Endothelial cell (in vitro differentiated cells): ENCODE results near the gene OSTC. TPM values are rescaled to one million over a fixed set of nuclear protein-coding genes. Genes with fewer than 3 reads are reported as not detected.

Experiments
- DNase-seq: peaks from one replicate; pipeline ENCODE4 v3.0.0; 2021; ENCODE audit warnings: low spot score
- H3K27ac Mint-ChIP-seq: one replicate; pipeline ENCODE4 v1.8.0; 2021; ENCODE audit warnings: mixed read lengths, inconsistent platforms; ENCODE audit not compliant: unreplicated experiment
- H3K27me3 Mint-ChIP-seq: one replicate; pipeline ENCODE4 v1.8.0; 2021; ENCODE audit warnings: mild to moderate bottlenecking, moderate library complexity, mixed read lengths, inconsistent platforms; ENCODE audit not compliant: unreplicated experiment
- H3K36me3 Mint-ChIP-seq: one replicate; pipeline ENCODE4 v1.8.0; 2021; ENCODE audit warnings: mild to moderate bottlenecking, low read depth, mixed read lengths, inconsistent platforms; ENCODE audit not compliant: unreplicated experiment
- H3K4me1 Mint-ChIP-seq: one replicate; pipeline ENCODE4 v1.8.0; 2021; ENCODE audit warnings: mild to moderate bottlenecking, mixed read lengths, inconsistent platforms; ENCODE audit not compliant: unreplicated experiment
- H3K4me3 Mint-ChIP-seq: one replicate; pipeline ENCODE4 v1.8.0; 2021; ENCODE audit warnings: mild to moderate bottlenecking, mixed read lengths, inconsistent platforms; ENCODE audit not compliant: unreplicated experiment
- H3K9me3 Mint-ChIP-seq: one replicate; pipeline ENCODE4 v1.8.0; 2021; ENCODE audit warnings: mixed read lengths, inconsistent platforms; ENCODE audit not compliant: unreplicated experiment
- CTCF ChIP-seq: fragments of 200-600 bp; sonication (generic); IDR thresholded peaks from one replicate; pipeline ENCODE4 v1.5.0; 2021; ENCODE audit warnings: antibody characterized with exemption; ENCODE audit not compliant: unreplicated experiment
- total RNA-seq: library from RNA; stranded (reverse); fragmentation: NEBNext Ultra II Directional; extraction: Animal tissue kit (Norgen Biotek cat#: 25700); gene quantifications from one replicate; pipeline ENCODE4 v1.2.1, GENCODE V29; 2021; ENCODE audit not compliant: unreplicated experiment

OSTC gene
- total RNA-seq, 1 donor from 2014 or later, result 191 TPM

- TF ChIP-seq CTCF, result no peak
- Mint-ChIP-seq H3K4me3 (no peak overlapping the region), H3K4me1 (no peaks in the 10 kb centered on the region), H3K9me3 (no peaks in the 10 kb centered on the region), H3K36me3 (peaks cover 6% of the 10 kb centered on the region), H3K27ac (no peak overlapping the region), H3K27me3 (peaks cover 3% of the 10 kb centered on the region)
- DNase-seq, result no peak
Observed at GRCh38 chr4:108662629-108663028, 12.2 kb downstream of the OSTC start.

GRCh38 chr4:108674356-108674977, 24.1 kb downstream of the OSTC start:
- Mint-ChIP-seq H3K4me3 (no peak overlapping the region), H3K4me1 (peaks cover 2% of the 10 kb centered on the region), H3K9me3 (no peaks in the 10 kb centered on the region), H3K27ac (no peak overlapping the region), H3K27me3 (peaks cover 2% of the 10 kb centered on the region), H3K36me3 (peaks cover 8% of the 10 kb centered on the region)
- TF ChIP-seq CTCF, result no peak
- no peak for DNase-seq

GRCh38 chr4:108681321-108681809, 31.0 kb downstream of the OSTC start:
- H3K4me1 Mint-ChIP-seq, result no peaks in the 10 kb centered on the region
- DNase-seq, result no peak
- H3K27me3 Mint-ChIP-seq, result no peaks in the 10 kb centered on the region
- no peak overlapping the region for H3K27ac Mint-ChIP-seq
- H3K9me3 Mint-ChIP-seq, result no peaks in the 10 kb centered on the region
- H3K36me3 Mint-ChIP-seq, result no peaks in the 10 kb centered on the region
- no peak overlapping the region for H3K4me3 Mint-ChIP-seq
- TF ChIP-seq CTCF, result no peak

GRCh38 chr4:108683479-108683878, 33.1 kb downstream of the OSTC start:
- H3K27ac Mint-ChIP-seq, result no peak overlapping the region
- no peak for TF ChIP-seq CTCF
- DNase-seq, result no peak
- no peaks in the 10 kb centered on the region for H3K4me1 Mint-ChIP-seq
- no peaks in the 10 kb centered on the region for H3K27me3 Mint-ChIP-seq
- no peaks in the 10 kb centered on the region for H3K36me3 Mint-ChIP-seq
- H3K4me3 Mint-ChIP-seq, result no peak overlapping the region
- no peaks in the 10 kb centered on the region for H3K9me3 Mint-ChIP-seq

- no peak overlapping the region for H3K27ac Mint-ChIP-seq
- no peak overlapping the region for H3K4me3 Mint-ChIP-seq
- H3K27me3 Mint-ChIP-seq, result no peaks in the 10 kb centered on the region
- no peak for DNase-seq
- H3K4me1 Mint-ChIP-seq, result no peaks in the 10 kb centered on the region
- no peaks in the 10 kb centered on the region for H3K36me3 Mint-ChIP-seq
- H3K9me3 Mint-ChIP-seq, result no peaks in the 10 kb centered on the region
- no peak for TF ChIP-seq CTCF
Observed at GRCh38 chr4:108685036-108685686, 34.8 kb downstream of the OSTC start.
